ENCODE results near the gene TAS1R3. TPM values are rescaled to one million over a fixed set of nuclear protein-coding genes. Genes with fewer than 3 reads are reported as not detected.

TAS1R3 gene
- total RNA-seq, 1 donor from 2014 or later = 0.50 TPM

DNA sequence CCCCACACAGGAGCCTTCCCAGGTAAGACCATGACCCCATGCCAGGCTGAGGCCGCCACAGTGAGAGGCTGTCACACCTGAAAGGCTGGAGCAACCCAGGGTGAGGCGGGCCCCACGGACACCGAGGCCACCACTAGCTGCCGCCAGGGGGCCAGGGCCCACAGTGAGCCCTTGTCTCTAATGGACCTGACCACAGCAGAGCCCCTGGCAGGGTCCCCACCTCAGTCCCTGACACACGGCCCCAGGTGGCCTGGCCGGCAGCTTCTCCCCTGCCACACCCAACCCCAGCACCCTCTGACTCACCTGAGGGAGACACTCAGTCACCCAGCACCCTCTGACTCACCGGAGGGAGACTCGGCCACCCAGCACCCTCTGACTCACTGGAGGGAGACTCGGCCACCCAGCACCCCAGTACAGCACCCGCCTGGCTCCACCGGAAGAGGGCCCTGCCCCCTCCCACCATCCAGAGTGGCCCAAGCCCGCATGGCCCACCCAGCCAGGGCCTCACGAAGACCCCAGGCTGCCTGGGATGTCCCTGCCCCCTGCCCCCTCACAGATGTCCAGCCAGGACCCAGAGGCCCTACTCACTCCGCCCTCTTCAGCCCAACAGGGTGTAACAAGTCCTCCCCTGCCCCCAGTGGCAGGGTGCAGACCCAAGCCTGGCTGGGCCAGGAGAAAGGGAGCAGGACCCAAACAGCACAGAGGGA is 13.7 kb downstream of the TAS1R3 start:
- DNase-seq (ENCODE audit: low read depth) (peak; percentile 83), FAIRE-seq (no peak)
- Mint-ChIP-seq H3K4me1 (ENCODE audit: low read depth, unreplicated experiment) (peaks cover 12% of the 10 kb centered on the region), H3K9me3 (ENCODE audit: unreplicated experiment) (no peaks in the 10 kb centered on the region), H3K27me3 (ENCODE audit: low read depth, unreplicated experiment) (no peaks in the 10 kb centered on the region), H3K36me3 (ENCODE audit: low read depth, unreplicated experiment) (no peaks in the 10 kb centered on the region), H3K27ac (ENCODE audit: unreplicated experiment) (no peak overlapping the region), H3K4me3 (ENCODE audit: unreplicated experiment) (no peak overlapping the region)
- H3K4me1 ChIP-seq (ENCODE audit: insufficient read depth, low read length) = peaks cover 46% of the 10 kb centered on the region
- no peak overlapping the region for H3K4me3 ChIP-seq (ENCODE audit: insufficient read depth, low read depth, low read length)
- peaks cover 79% of the 10 kb centered on the region for H3K79me2 ChIP-seq (ENCODE audit: insufficient read depth, low read length)
- H3K9ac ChIP-seq (ENCODE audit: low read length) = peak overlapping the region; percentile 36
- H3K9me3 ChIP-seq (ENCODE audit: insufficient read depth, low read depth, low read length) = no peaks in the 10 kb centered on the region
- TF ChIP-seq, protein P1, sequence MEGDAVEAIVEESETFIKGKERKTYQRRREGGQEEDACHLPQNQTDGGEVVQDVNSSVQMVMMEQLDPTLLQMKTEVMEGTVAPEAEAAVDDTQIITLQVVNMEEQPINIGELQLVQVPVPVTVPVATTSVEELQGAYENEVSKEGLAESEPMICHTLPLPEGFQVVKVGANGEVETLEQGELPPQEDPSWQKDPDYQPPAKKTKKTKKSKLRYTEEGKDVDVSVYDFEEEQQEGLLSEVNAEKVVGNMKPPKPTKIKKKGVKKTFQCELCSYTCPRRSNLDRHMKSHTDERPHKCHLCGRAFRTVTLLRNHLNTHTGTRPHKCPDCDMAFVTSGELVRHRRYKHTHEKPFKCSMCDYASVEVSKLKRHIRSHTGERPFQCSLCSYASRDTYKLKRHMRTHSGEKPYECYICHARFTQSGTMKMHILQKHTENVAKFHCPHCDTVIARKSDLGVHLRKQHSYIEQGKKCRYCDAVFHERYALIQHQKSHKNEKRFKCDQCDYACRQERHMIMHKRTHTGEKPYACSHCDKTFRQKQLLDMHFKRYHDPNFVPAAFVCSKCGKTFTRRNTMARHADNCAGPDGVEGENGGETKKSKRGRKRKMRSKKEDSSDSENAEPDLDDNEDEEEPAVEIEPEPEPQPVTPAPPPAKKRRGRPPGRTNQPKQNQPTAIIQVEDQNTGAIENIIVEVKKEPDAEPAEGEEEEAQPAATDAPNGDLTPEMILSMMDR (IDR thresholded peaks at IDR 0.05; ENCODE audit: insufficient read depth, low read depth, low read length) = peak; percentile 17
- no peak for TF ChIP-seq EZH2 (IDR thresholded peaks at IDR 0.05; ENCODE audit: insufficient read depth, low read length)
- no peak overlapping the region for H2AFZ ChIP-seq (ENCODE audit: low read depth, low read length)
- H3K27me3 ChIP-seq (ENCODE audit: insufficient read depth, low read length) = no peaks in the 10 kb centered on the region
- peak overlapping the region; percentile 45 for H3K27ac ChIP-seq (ENCODE audit: low read depth, low read length)
- peaks cover 8% of the 10 kb centered on the region for H3K36me3 ChIP-seq (ENCODE audit: insufficient read depth, low read length)
- peak overlapping the region; percentile 99 for H3K4me2 ChIP-seq (ENCODE audit: low read length)
- H4K20me1 ChIP-seq (ENCODE audit: insufficient read depth, low read length) = peaks cover 81% of the 10 kb centered on the region

DNA sequence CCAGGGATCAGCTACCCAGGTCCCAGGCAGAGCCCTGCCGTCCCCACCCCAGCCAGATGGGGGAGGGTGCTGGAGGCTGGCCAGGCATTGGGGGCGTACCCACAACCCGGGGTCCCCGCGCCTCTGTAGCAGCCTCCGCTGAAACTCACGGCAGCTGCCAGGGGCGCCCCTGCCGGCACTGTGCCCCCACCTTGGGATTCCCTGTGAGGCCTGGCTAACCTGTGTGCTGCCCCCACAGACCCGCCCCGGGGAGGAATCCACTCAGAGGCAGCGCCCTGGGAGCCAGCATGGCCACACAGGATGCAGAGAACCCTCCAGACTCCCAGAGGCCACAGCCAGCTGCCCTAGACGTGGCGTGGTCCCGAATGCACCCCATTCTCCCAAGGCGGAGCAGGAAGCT is 14.3 kb downstream of the TAS1R3 start:
- H2AFZ ChIP-seq (ENCODE audit: low read depth, low read length) = no peak overlapping the region
- H3K27me3 ChIP-seq (ENCODE audit: insufficient read depth, low read length) = no peaks in the 10 kb centered on the region
- Mint-ChIP-seq H3K36me3 (ENCODE audit: low read depth, unreplicated experiment) (no peaks in the 10 kb centered on the region), H3K27ac (ENCODE audit: unreplicated experiment) (no peak overlapping the region), H3K4me1 (ENCODE audit: low read depth, unreplicated experiment) (peaks cover 12% of the 10 kb centered on the region), H3K27me3 (ENCODE audit: low read depth, unreplicated experiment) (no peaks in the 10 kb centered on the region), H3K4me3 (ENCODE audit: unreplicated experiment) (no peak overlapping the region), H3K9me3 (ENCODE audit: unreplicated experiment) (no peaks in the 10 kb centered on the region)
- no peak overlapping the region for H3K4me3 ChIP-seq (ENCODE audit: insufficient read depth, low read depth, low read length)
- DNase-seq (ENCODE audit: low read depth) = no peak
- peaks cover 46% of the 10 kb centered on the region for H3K4me1 ChIP-seq (ENCODE audit: insufficient read depth, low read length)
- H3K27ac ChIP-seq (ENCODE audit: low read depth, low read length) = peak overlapping the region; percentile 20
- H3K4me2 ChIP-seq (ENCODE audit: low read length) = peak overlapping the region; percentile 99
- H3K9ac ChIP-seq (ENCODE audit: low read length) = peak overlapping the region; percentile 36
- FAIRE-seq = no peak
- TF ChIP-seq, protein P1 (IDR thresholded peaks at IDR 0.05; ENCODE audit: insufficient read depth, low read depth, low read length) = no peak
- no peak for TF ChIP-seq EZH2 (IDR thresholded peaks at IDR 0.05; ENCODE audit: insufficient read depth, low read length)
- peaks cover 79% of the 10 kb centered on the region for H3K79me2 ChIP-seq (ENCODE audit: insufficient read depth, low read length)
- H3K36me3 ChIP-seq (ENCODE audit: insufficient read depth, low read length) = peaks cover 8% of the 10 kb centered on the region
- no peaks in the 10 kb centered on the region for H3K9me3 ChIP-seq (ENCODE audit: insufficient read depth, low read depth, low read length)
- H4K20me1 ChIP-seq (ENCODE audit: insufficient read depth, low read length) = peaks cover 79% of the 10 kb centered on the region

DNA sequence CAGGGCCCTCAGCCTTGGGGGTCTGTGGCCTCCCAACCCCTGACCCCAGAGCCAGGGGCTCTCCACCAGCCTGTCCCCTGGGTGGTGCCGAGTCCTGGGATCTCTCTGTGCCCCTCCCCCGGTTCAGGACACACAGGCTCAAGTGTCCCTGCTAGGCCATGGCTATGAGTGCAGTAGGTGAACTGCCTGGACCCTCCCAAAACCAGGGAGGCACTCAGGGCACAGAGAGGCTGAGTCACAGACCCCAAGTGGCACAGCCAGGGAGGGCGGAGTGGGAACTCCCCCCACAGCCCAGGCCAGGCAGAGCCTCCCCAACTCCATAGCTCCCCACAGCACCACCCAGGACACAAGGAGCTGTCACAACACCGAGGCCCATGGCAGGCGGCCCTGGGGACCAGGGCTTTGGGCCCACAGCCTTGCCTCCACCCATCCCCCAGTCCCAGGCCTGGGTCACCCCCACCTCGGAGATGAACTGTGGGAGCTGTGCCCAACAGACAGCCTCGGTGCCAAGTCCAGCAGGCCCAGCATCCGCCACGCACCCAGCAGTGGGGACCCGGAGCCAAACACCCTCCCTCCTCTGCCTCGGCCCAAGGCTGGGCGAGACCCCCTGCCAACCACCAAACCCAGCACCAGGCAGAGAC is 14.9 kb downstream of the TAS1R3 start:
- H3K36me3 ChIP-seq (ENCODE audit: insufficient read depth, low read length) = peaks cover 4% of the 10 kb centered on the region
- H3K9me3 ChIP-seq (ENCODE audit: insufficient read depth, low read depth, low read length) = no peaks in the 10 kb centered on the region
- no peak for DNase-seq (ENCODE audit: low read depth)
- FAIRE-seq = no peak
- Mint-ChIP-seq H3K4me1 (ENCODE audit: low read depth, unreplicated experiment) (peaks cover 10% of the 10 kb centered on the region), H3K36me3 (ENCODE audit: low read depth, unreplicated experiment) (no peaks in the 10 kb centered on the region), H3K4me3 (ENCODE audit: unreplicated experiment) (no peak overlapping the region), H3K27ac (ENCODE audit: unreplicated experiment) (no peak overlapping the region), H3K9me3 (ENCODE audit: unreplicated experiment) (no peaks in the 10 kb centered on the region), H3K27me3 (ENCODE audit: low read depth, unreplicated experiment) (no peaks in the 10 kb centered on the region)
- H4K20me1 ChIP-seq (ENCODE audit: insufficient read depth, low read length) = peaks cover 73% of the 10 kb centered on the region
- peak overlapping the region; percentile 12 for H3K27ac ChIP-seq (ENCODE audit: low read depth, low read length)
- H2AFZ ChIP-seq (ENCODE audit: low read depth, low read length) = no peak overlapping the region
- peak overlapping the region; percentile 36 for H3K9ac ChIP-seq (ENCODE audit: low read length)
- H3K4me1 ChIP-seq (ENCODE audit: insufficient read depth, low read length) = peaks cover 46% of the 10 kb centered on the region
- no peaks in the 10 kb centered on the region for H3K27me3 ChIP-seq (ENCODE audit: insufficient read depth, low read length)
- H3K4me2 ChIP-seq (ENCODE audit: low read length) = peak overlapping the region; percentile 99
- peaks cover 74% of the 10 kb centered on the region for H3K79me2 ChIP-seq (ENCODE audit: insufficient read depth, low read length)
- no peak for TF ChIP-seq EZH2 (IDR thresholded peaks at IDR 0.05; ENCODE audit: insufficient read depth, low read length)
- TF ChIP-seq, protein P1 (IDR thresholded peaks at IDR 0.05; ENCODE audit: insufficient read depth, low read depth, low read length) = no peak
- H3K4me3 ChIP-seq (ENCODE audit: insufficient read depth, low read depth, low read length) = no peak overlapping the region

Measured in astrocyte (in vitro differentiated cells and primary cell).